T-cell (primary cell): ENCODE results near the gene HCLS1. TPM values are rescaled to one million over a fixed set of nuclear protein-coding genes. Genes with fewer than 3 reads are reported as not detected.

Experiments
- ATAC-seq, 4 experiments: fragments of 200-7000 bp in 3 of 4; fragments of 150-1000 bp in 1 of 4; cut with Tn5 transposase; replicated peaks in 1 of 4; 1 replicate in 3 of 4; 2 replicates in 1 of 4; pipeline ENCODE4 v1.10.0; 2021; ENCODE audit warnings: moderate library complexity in 3 of 4, mild to moderate bottlenecking in 2 of 4, moderate number of reproducible peaks in 1 of 4
- CTCF ChIA-PET, 2 donors: fragments of 300-600 bp; sonication (Branson Sonifier 250); formaldehyde crosslinking; loops; one replicate each; lab custom pipeline; 2022; ENCODE audit warnings: antibody characterized with exemption in 2 of 2; lab: Charles Lee
- POLR2A ChIA-PET, 2 donors: fragments of 300-600 bp; sonication (Branson Sonifier 250); formaldehyde crosslinking; loops; one replicate each; lab custom pipeline; 2022; ENCODE audit warnings: antibody characterized with exemption in 2 of 2; lab: Charles Lee
- DNase-seq, 35 experiments: peaks; one replicate each; pipeline versions ENCODE4 v3.0.0 to v3.0.0-alpha.2; 2013 to 2023
- H3K27ac ChIP-seq: one replicate; pipeline ENCODE4 v1.5.1; 2013; ENCODE audit warnings: low read length
- H3K27me3 ChIP-seq, 2 experiments: replicated peaks in 1 of 2; 1 replicate in 1 of 2; 2 replicates in 1 of 2; pipeline versions ENCODE4 v1.6.1 to v1.7.0; 2013; ENCODE audit warnings: low read length in 1 of 2, mixed read lengths in 1 of 2; ENCODE audit not compliant: control insufficient read depth in 2 of 2, insufficient read depth in 2 of 2; ENCODE audit errors: extremely low read depth in 1 of 2
- H3K36me3 ChIP-seq, 2 donors: 1 replicate in 1 of 2; 2 replicates in 1 of 2; pipeline versions ENCODE4 v1.6.1 to v1.7.0; 2013; ENCODE audit warnings: low read length in 1 of 2; ENCODE audit not compliant: control insufficient read depth in 2 of 2, insufficient read depth in 1 of 2; ENCODE audit errors: extremely low read depth in 1 of 2
- H3K4me1 ChIP-seq, 2 experiments: 1 replicate in 1 of 2; 2 replicates in 1 of 2; pipeline versions ENCODE4 v1.6.1 to v1.7.0; 2013; ENCODE audit warnings: low read length in 2 of 2, mixed read lengths in 1 of 2; ENCODE audit not compliant: insufficient read depth in 2 of 2, control insufficient read depth in 1 of 2; ENCODE audit errors: extremely low read depth in 1 of 2
- H3K4me3 ChIP-seq, 2 donors: 1 replicate in 1 of 2; 2 replicates in 1 of 2; pipeline versions ENCODE4 v1.5.1 to v1.7.0; 2013; ENCODE audit warnings: mild to moderate bottlenecking in 2 of 2, low read length in 1 of 2, moderate library complexity in 1 of 2; ENCODE audit not compliant: control insufficient read depth in 1 of 2; ENCODE audit errors: extremely low read depth in 1 of 2
- H3K9me3 ChIP-seq: 2 replicates; pipeline ENCODE4 v1.7.0; 2013
- H3K27ac Mint-ChIP-seq, 2 donors: one replicate each; pipeline ENCODE4 v1.8.0; 2020 to 2021; ENCODE audit warnings: mild to moderate bottlenecking in 2 of 2, mixed read lengths in 2 of 2
- H3K27me3 Mint-ChIP-seq, 2 donors: one replicate each; pipeline ENCODE4 v1.8.0; 2021 to 2022; ENCODE audit warnings: mixed read lengths in 2 of 2
- H3K36me3 Mint-ChIP-seq: one replicate; pipeline ENCODE4 v1.8.0; 2021; ENCODE audit warnings: mixed read lengths
- H3K4me1 Mint-ChIP-seq, 3 donors: one replicate each; pipeline ENCODE4 v1.8.0; 2020 to 2022; ENCODE audit warnings: mixed read lengths in 3 of 3, mild to moderate bottlenecking in 1 of 3
- H3K4me3 Mint-ChIP-seq, 3 donors: one replicate each; pipeline ENCODE4 v1.8.0; 2020 to 2022; ENCODE audit warnings: mild to moderate bottlenecking in 3 of 3, mixed read lengths in 3 of 3, moderate library complexity in 3 of 3
- H3K9me3 Mint-ChIP-seq, 3 donors: one replicate each; pipeline ENCODE4 v1.8.0; 2020 to 2022; ENCODE audit warnings: mixed read lengths in 3 of 3
- WGBS: methylation state at CpG from one replicate; pipeline ENCODE4 v1.1.5; 2013; ENCODE audit warnings: missing lambda C conversion rate; ENCODE audit not compliant: insufficient coverage; 5-methylcytosine and 5-hydroxymethylcytosine counted together
- total RNA-seq, 35 experiments: library from RNA in 6 of 35; stranded (reverse) in 6 of 35; fragments of 120-200 nt in 1 of 35; gene quantifications; one replicate each; pipeline versions ENCODE4 v1.2.1 to v1.2.4 and lab custom pipeline; 2013 to 2026

HCLS1 gene
- total RNA-seq, 5 donors from 2014 or later (not counting 1 experiment from before 2014, with no cell fraction given) = 280 to 329 (median 321) TPM

GRCh38 chr3:121681792-121682191, 21.1 kb upstream of the HCLS1 start:
- H3K9me3 ChIP-seq = no peaks in the 10 kb centered on the region
- H3K27me3 Mint-ChIP-seq = no peaks in the 10 kb centered on the region
- no CpG with 5 or more reads among the region's 1 CpG for WGBS
- POLR2A ChIA-PET = no interaction called here
- H3K27ac ChIP-seq = no peak overlapping the region
- no peak overlapping the region for H3K4me3 Mint-ChIP-seq
- H3K4me3 ChIP-seq = no peak overlapping the region
- no peak for ATAC-seq
- H3K9me3 Mint-ChIP-seq = peaks cover 5 to 19% (median 8%) of the 10 kb centered on the region in 3 donors
- H3K27me3 ChIP-seq = no peaks in the 10 kb centered on the region
- no peaks in the 10 kb centered on the region for H3K4me1 ChIP-seq
- CTCF ChIA-PET = interaction anchor here (0.6 to 1.5 kb wide), 3 partner anchors 11 to 135 kb away, joined by 3 to 5 read pairs (median 3); partner anchors contain the start of gene HCLS1 (in 1 of the 2)
- H3K27ac Mint-ChIP-seq = no peak overlapping the region
- no peak for DNase-seq
- peaks cover 0 to 51% of the 10 kb centered on the region in 2 donors for H3K36me3 ChIP-seq
- peaks cover 78% of the 10 kb centered on the region for H3K36me3 Mint-ChIP-seq
- H3K4me1 Mint-ChIP-seq = no peaks in the 10 kb centered on the region

GRCh38 chr3:121677141-121677540, 16.4 kb upstream of the HCLS1 start:
- Histone ChIP-seq H3K27ac (no peak overlapping the region), H3K36me3 (peaks cover 0 to 74% of the 10 kb centered on the region in 2 donors), H3K9me3 (no peaks in the 10 kb centered on the region), H3K4me3 (no peak overlapping the region), H3K4me1 (no peaks in the 10 kb centered on the region), H3K27me3 (no peaks in the 10 kb centered on the region)
- Mint-ChIP-seq H3K4me1 (no peaks in the 10 kb centered on the region), H3K4me3 (no peak overlapping the region), H3K9me3 (no peaks in the 10 kb centered on the region), H3K27ac (no peak overlapping the region), H3K36me3 (peaks cover 74% of the 10 kb centered on the region), H3K27me3 (no peaks in the 10 kb centered on the region)
- ATAC-seq = no peak
- WGBS = no CpG with 5 or more reads among the region's 2 CpGs
- ChIA-PET POLR2A (no interaction called here), CTCF (no interaction called here)
- DNase-seq = no peak

- H3K27ac Mint-ChIP-seq = no peak overlapping the region
- POLR2A ChIA-PET = interaction anchor here in 1 of 2 donors (0.6 kb wide), 1 partner anchor 166 kb away, joined by 3 read pairs; no protein-coding TSS in a partner anchor
- Histone ChIP-seq H3K4me1 (no peaks in the 10 kb centered on the region), H3K4me3 (no peak overlapping the region), H3K27ac (no peak overlapping the region), H3K36me3 (peaks cover 0 to 70% of the 10 kb centered on the region in 2 donors), H3K27me3 (no peaks in the 10 kb centered on the region), H3K9me3 (no peaks in the 10 kb centered on the region)
- DNase-seq (no peak), ATAC-seq (no peak)
- no peaks in the 10 kb centered on the region for H3K4me1 Mint-ChIP-seq
- no peak overlapping the region for H3K4me3 Mint-ChIP-seq
- CTCF ChIA-PET = no interaction called here
- no peaks in the 10 kb centered on the region for H3K9me3 Mint-ChIP-seq
- H3K27me3 Mint-ChIP-seq = no peaks in the 10 kb centered on the region
- peaks cover 66% of the 10 kb centered on the region for H3K36me3 Mint-ChIP-seq
Measured at GRCh38 chr3:121670676-121671075, 10.0 kb upstream of the HCLS1 start.

- CTCF ChIA-PET = no interaction called here
- WGBS = 100% methylated on average over 4 of the region's 4 CpGs
- Histone ChIP-seq H3K27me3 (no peaks in the 10 kb centered on the region), H3K36me3 (peaks cover 0 to 83% of the 10 kb centered on the region in 2 donors), H3K27ac (no peak overlapping the region), H3K4me1 (no peaks in the 10 kb centered on the region), H3K9me3 (no peaks in the 10 kb centered on the region), H3K4me3 (no peak overlapping the region)
- Mint-ChIP-seq H3K27ac (no peak overlapping the region), H3K27me3 (no peaks in the 10 kb centered on the region), H3K36me3 (peaks cover 72% of the 10 kb centered on the region), H3K4me1 (no peaks in the 10 kb centered on the region), H3K4me3 (no peak overlapping the region), H3K9me3 (no peaks in the 10 kb centered on the region)
- DNase-seq (no peak), ATAC-seq (no peak)
- POLR2A ChIA-PET = interaction anchor here (0.5 to 1.2 kb wide), 2 partner anchors 12 to 67 kb away, joined by 4 to 5 read pairs; no protein-coding TSS in a partner anchor
Measured at GRCh38 chr3:121667333-121667732, 6.6 kb upstream of the HCLS1 start.

- Mint-ChIP-seq H3K4me1 (peaks cover 11 to 15% (median 13%) of the 10 kb centered on the region in 3 donors), H3K4me3 (no peak overlapping the region), H3K27ac (no peak overlapping the region), H3K9me3 (no peaks in the 10 kb centered on the region), H3K27me3 (no peaks in the 10 kb centered on the region), H3K36me3 (peaks cover 60% of the 10 kb centered on the region)
- no CpG with 5 or more reads among the region's 2 CpGs for WGBS
- no peak overlapping the region for H3K4me3 ChIP-seq
- no peak overlapping the region for H3K27ac ChIP-seq
- peaks cover 0 to 77% of the 10 kb centered on the region in 2 donors for H3K36me3 ChIP-seq
- H3K27me3 ChIP-seq = no peaks in the 10 kb centered on the region
- no peaks in the 10 kb centered on the region for H3K9me3 ChIP-seq
- POLR2A ChIA-PET = no interaction called here
- ATAC-seq (no peak), DNase-seq (no peak)
- peaks cover 5 to 6% of the 10 kb centered on the region in 2 experiments for H3K4me1 ChIP-seq
- CTCF ChIA-PET = no interaction called here
Measured at GRCh38 chr3:121665488-121665887, 4.8 kb upstream of the HCLS1 start.

GRCh38 chr3:121663171-121663847, 2.6 kb upstream of the HCLS1 start:
- ATAC-seq = no peak
- Histone ChIP-seq H3K4me1 (peaks cover 18 to 24% of the 10 kb centered on the region in 2 experiments), H3K4me3 (no peak overlapping the region), H3K27ac (no peak overlapping the region), H3K36me3 (peaks cover 0 to 67% of the 10 kb centered on the region in 2 donors), H3K27me3 (no peaks in the 10 kb centered on the region), H3K9me3 (no peaks in the 10 kb centered on the region)
- no peak overlapping the region for H3K4me3 Mint-ChIP-seq
- WGBS = no CpG with 5 or more reads among the region's 2 CpGs
- H3K27me3 Mint-ChIP-seq = no peaks in the 10 kb centered on the region
- CTCF ChIA-PET = interaction anchor here in 1 of 2 donors (0.6 kb wide), 1 partner anchor 116 kb away, joined by 4 read pairs; no protein-coding TSS in a partner anchor
- peaks cover 33 to 36% (median 35%) of the 10 kb centered on the region in 3 donors for H3K4me1 Mint-ChIP-seq
- POLR2A ChIA-PET = interaction anchor here in 1 of 2 donors (0.6 kb wide), 1 partner anchor 141 kb away, joined by 3 read pairs; no protein-coding TSS in a partner anchor
- no peaks in the 10 kb centered on the region for H3K9me3 Mint-ChIP-seq
- peaks cover 62% of the 10 kb centered on the region for H3K36me3 Mint-ChIP-seq
- no peak for DNase-seq
- H3K27ac Mint-ChIP-seq = no peak overlapping the region
